ENCODE data around the gene OAS2. TPM values are rescaled to one million over a fixed set of nuclear protein-coding genes. Genes with fewer than 3 reads are reported as not detected.

Gene OAS2
- total RNA-seq, 1 donor from 2014 or later: 0.41 TPM

- Mint-ChIP-seq H3K27ac (ENCODE audit: unreplicated experiment) (no peak overlapping the region), H3K9me3 (ENCODE audit: unreplicated experiment) (peaks cover 9% of the 10 kb centered on the region), H3K4me1 (ENCODE audit: unreplicated experiment) (no peaks in the 10 kb centered on the region), H3K36me3 (ENCODE audit: low read depth, unreplicated experiment) (peaks cover 13% of the 10 kb centered on the region), H3K27me3 (ENCODE audit: unreplicated experiment) (peaks cover 5% of the 10 kb centered on the region), H3K4me3 (ENCODE audit: unreplicated experiment) (no peak overlapping the region)
- no peak for TF ChIP-seq CTCF (IDR thresholded peaks at IDR 0.05; ENCODE audit: unreplicated experiment)
- no peak for DNase-seq (ENCODE audit: low spot score)
These were observed 17.2 kb upstream of the OAS2 start for GRCh38 chr12:112961074-112961473.

- TF ChIP-seq CTCF (IDR thresholded peaks at IDR 0.05; ENCODE audit: unreplicated experiment): no peak
- no peak for DNase-seq (ENCODE audit: low spot score)
- no peaks in the 10 kb centered on the region for H3K4me1 Mint-ChIP-seq (ENCODE audit: unreplicated experiment)
- H3K36me3 Mint-ChIP-seq (ENCODE audit: low read depth, unreplicated experiment): peaks cover 13% of the 10 kb centered on the region
- H3K27ac Mint-ChIP-seq (ENCODE audit: unreplicated experiment): no peak overlapping the region
- H3K9me3 Mint-ChIP-seq (ENCODE audit: unreplicated experiment): peaks cover 9% of the 10 kb centered on the region
- H3K4me3 Mint-ChIP-seq (ENCODE audit: unreplicated experiment): no peak overlapping the region
- H3K27me3 Mint-ChIP-seq (ENCODE audit: unreplicated experiment): peaks cover 4% of the 10 kb centered on the region
These were observed 16.8 kb upstream of the OAS2 start for GRCh38 chr12:112961536-112961935.

- Mint-ChIP-seq H3K27ac (ENCODE audit: unreplicated experiment) (no peak overlapping the region), H3K9me3 (ENCODE audit: unreplicated experiment) (peaks cover 9% of the 10 kb centered on the region), H3K4me3 (ENCODE audit: unreplicated experiment) (no peak overlapping the region), H3K4me1 (ENCODE audit: unreplicated experiment) (no peaks in the 10 kb centered on the region), H3K36me3 (ENCODE audit: low read depth, unreplicated experiment) (peaks cover 13% of the 10 kb centered on the region), H3K27me3 (ENCODE audit: unreplicated experiment) (peaks cover 4% of the 10 kb centered on the region)
- TF ChIP-seq CTCF (IDR thresholded peaks at IDR 0.05; ENCODE audit: unreplicated experiment): no peak
- DNase-seq (ENCODE audit: low spot score): no peak
These were observed 15.8 kb upstream of the OAS2 start for GRCh38 chr12:112962561-112962960.

- no peak overlapping the region for H3K4me3 Mint-ChIP-seq (ENCODE audit: unreplicated experiment)
- H3K36me3 Mint-ChIP-seq (ENCODE audit: low read depth, unreplicated experiment): peaks cover 13% of the 10 kb centered on the region
- DNase-seq (ENCODE audit: low spot score): no peak
- no peak for TF ChIP-seq CTCF (IDR thresholded peaks at IDR 0.05; ENCODE audit: unreplicated experiment)
- peaks cover 9% of the 10 kb centered on the region for H3K9me3 Mint-ChIP-seq (ENCODE audit: unreplicated experiment)
- H3K27ac Mint-ChIP-seq (ENCODE audit: unreplicated experiment): no peak overlapping the region
- H3K4me1 Mint-ChIP-seq (ENCODE audit: unreplicated experiment): no peaks in the 10 kb centered on the region
- peaks cover 5% of the 10 kb centered on the region for H3K27me3 Mint-ChIP-seq (ENCODE audit: unreplicated experiment)
These were observed 15.0 kb upstream of the OAS2 start for GRCh38 chr12:112963227-112963861.

- H3K36me3 Mint-ChIP-seq (ENCODE audit: low read depth, unreplicated experiment): peaks cover 13% of the 10 kb centered on the region
- TF ChIP-seq CTCF (IDR thresholded peaks at IDR 0.05; ENCODE audit: unreplicated experiment): no peak
- no peak overlapping the region for H3K4me3 Mint-ChIP-seq (ENCODE audit: unreplicated experiment)
- H3K27me3 Mint-ChIP-seq (ENCODE audit: unreplicated experiment): peaks cover 5% of the 10 kb centered on the region
- DNase-seq (ENCODE audit: low spot score): no peak
- peaks cover 8% of the 10 kb centered on the region for H3K9me3 Mint-ChIP-seq (ENCODE audit: unreplicated experiment)
- no peak overlapping the region for H3K27ac Mint-ChIP-seq (ENCODE audit: unreplicated experiment)
- H3K4me1 Mint-ChIP-seq (ENCODE audit: unreplicated experiment): no peaks in the 10 kb centered on the region
These were observed 14.2 kb upstream of the OAS2 start for GRCh38 chr12:112964067-112964670.

Measured in endothelial cell (in vitro differentiated cells).